HCT116 (cell line): ENCODE results near the gene FCF1. TPM values are rescaled to one million over a fixed set of nuclear protein-coding genes. Genes with fewer than 3 reads are reported as not detected.

ENCODE experiments used
- ATAC-seq: fragments of 200-7000 bp; cut with Tn5 transposase; 2 replicates; pipeline ENCODE4 v1.9.1; 2020; ENCODE audit warnings: mild to moderate bottlenecking, moderate library complexity
- BruUV-seq: library from RNA; stranded (reverse); fragments of 400-500 nt; replicated peaks from 2 replicates; lab custom pipeline; 2021; lab: Mats Ljungman, UMichigan
- CTCF ChIA-PET: fragments of 300-600 bp; sonication (Branson Sonifier 250); formaldehyde crosslinking; loops from one replicate; lab custom pipeline; 2021; ENCODE audit warnings: antibody characterized with exemption; lab: Charles Lee
- POLR2A ChIA-PET: fragments of 300-600, 350-600 bp; sonication (Branson Sonifier 250); formaldehyde crosslinking; loops from one replicate; lab custom pipeline; 2021; ENCODE audit warnings: antibody characterized with exemption; lab: Charles Lee
- RAD21 ChIA-PET, 2 experiments: fragments of 300-600 bp; sonication (Branson Sonifier 250); formaldehyde crosslinking; loops; one replicate each; lab custom pipeline; 2023; ENCODE audit warnings: low total read pairs in 2 of 2; ENCODE audit not compliant: uncharacterized antibody in 2 of 2, unreplicated experiment in 2 of 2, low non-redundant PET in 1 of 2; lab: Charles Lee
- DNase-seq: peaks from one replicate; pipeline ENCODE4 v3.0.0-alpha.2; 2010; ENCODE audit warnings: low read depth, low spot score
- H2AFZ ChIP-seq: fragments of 200-600 bp; shearing (Covaris generic), sonication (generic); 2 replicates; pipeline ENCODE4 v1.6.1; 2017; ENCODE audit warnings: low read depth, mixed run types, mixed read lengths, antibody characterized with exemption, low read length; ENCODE audit not compliant: poor library complexity, severe bottlenecking
- H3K27ac ChIP-seq: 2 replicates; pipeline ENCODE4 v1.5.1; 2012; ENCODE audit warnings: low read depth, low read length
- H3K27me3 ChIP-seq: fragments of 200-600 bp; sonication (generic); 2 replicates; pipeline ENCODE4 v1.6.1; 2016; ENCODE audit warnings: mixed run types, low read length, mixed read lengths; ENCODE audit not compliant: insufficient read depth
- H3K36me3 ChIP-seq, 2 experiments: fragments of 200-500 bp in 1 of 2; fragments of 200-600 bp in 1 of 2; sonication (Bioruptor generic) in 1 of 2; sonication (generic) in 1 of 2; 2 replicates each; pipeline versions ENCODE4 v1.5.1 to v1.6.1; 2014 to 2016; ENCODE audit warnings: low read length in 2 of 2, inconsistent platforms in 1 of 2, mixed read lengths in 1 of 2, mixed run types in 1 of 2; ENCODE audit not compliant: insufficient read depth in 2 of 2, control insufficient read depth in 1 of 2
- H3K4me1 ChIP-seq, 2 experiments: fragments of 200-600 bp in 1 of 2; sonication (generic) in 1 of 2; 2 replicates each; pipeline versions ENCODE4 v1.5.1 to v1.6.1; 2012 to 2017; ENCODE audit warnings: low read length in 2 of 2, inconsistent platforms in 1 of 2, mild to moderate bottlenecking in 1 of 2, mixed read lengths in 1 of 2, mixed run types in 1 of 2, moderate library complexity in 1 of 2; ENCODE audit not compliant: insufficient read depth in 2 of 2, control insufficient read depth in 1 of 2
- H3K4me2 ChIP-seq: fragments of 200-600 bp; sonication (generic); 2 replicates; pipeline ENCODE4 v1.6.1; 2017; ENCODE audit warnings: mixed run types, low read length, mixed read lengths
- H3K4me3 ChIP-seq, 2 experiments: fragments of 200-600 bp in 1 of 2; sonication (generic) in 1 of 2; replicated peaks in 1 of 2; 2 replicates each; pipeline ENCODE4 v1.5.1; 2011 to 2016; ENCODE audit warnings: low read length in 2 of 2, control low read depth in 1 of 2, low read depth in 1 of 2, mild to moderate bottlenecking in 1 of 2, mixed read lengths in 1 of 2, mixed run types in 1 of 2
- H3K79me2 ChIP-seq: fragments of 200-600 bp; sonication (generic); 2 replicates; pipeline ENCODE4 v1.6.1; 2017; ENCODE audit warnings: mild to moderate bottlenecking, mixed run types, low read length, moderate library complexity, mixed read lengths; ENCODE audit not compliant: insufficient read depth
- H3K9ac ChIP-seq: fragments of 200-600 bp; sonication (generic); 2 replicates; pipeline ENCODE4 v1.6.1; 2016; ENCODE audit warnings: low read length, mixed read lengths
- H3K9me2 ChIP-seq: fragments of 200-600 bp; sonication (generic), shearing (Covaris generic); 2 replicates; pipeline ENCODE4 v1.6.1; 2017; ENCODE audit warnings: mixed run types, mild to moderate bottlenecking, moderate library complexity; ENCODE audit not compliant: insufficient read depth
- H3K9me3 ChIP-seq, 2 experiments: fragments of 200-500 bp in 1 of 2; fragments of 200-600 bp in 1 of 2; sonication (Bioruptor generic) in 1 of 2; sonication (generic) in 1 of 2; 2 replicates each; pipeline ENCODE4 v1.6.1; 2014 to 2017; ENCODE audit warnings: low read length in 2 of 2, mixed read lengths in 2 of 2, inconsistent platforms in 1 of 2, low read depth in 1 of 2, mild to moderate bottlenecking in 1 of 2, mixed run types in 1 of 2, moderate library complexity in 1 of 2; ENCODE audit not compliant: control insufficient read depth in 1 of 2, insufficient read depth in 1 of 2
- H4K20me1 ChIP-seq: fragments of 200-600 bp; sonication (generic), shearing (Covaris generic); 2 replicates; pipeline ENCODE4 v1.6.1; 2017; ENCODE audit warnings: mixed run types, mild to moderate bottlenecking, moderate library complexity; ENCODE audit not compliant: insufficient read depth
- ATF3 ChIP-seq: IDR thresholded peaks from 2 replicates; pipeline ENCODE4 v1.6.1; 2012
- CBX3 ChIP-seq: IDR thresholded peaks from 2 replicates; pipeline ENCODE4 v1.6.1; 2012; ENCODE audit warnings: low read depth
- RAD21 ChIP-seq: IDR thresholded peaks from 2 replicates; pipeline ENCODE4 v1.6.1; 2012; ENCODE audit warnings: low read depth, mild to moderate bottlenecking
- SRF ChIP-seq: IDR thresholded peaks from 2 replicates; pipeline ENCODE4 v1.6.1; 2012; ENCODE audit warnings: low read depth
- TCF7L2 ChIP-seq: IDR thresholded peaks from 2 replicates; pipeline ENCODE4 v1.7.0; 2011; ENCODE audit warnings: borderline replicate concordance, inconsistent platforms; ENCODE audit not compliant: insufficient read depth, insufficient read length; ENCODE audit errors: extremely low read depth
- intact Hi-C: fragments of 100-400 bp; cut with micrococcal nuclease; formaldehyde crosslinking; loops from 2 replicates; pipeline ENCODE4 v1.10.0; 2022
- total RNA-seq: library from RNA; stranded (reverse); gene quantifications from one replicate; pipeline ENCODE4 v1.2.1, GENCODE V29; 2021; ENCODE audit not compliant: unreplicated experiment

FCF1 gene
- total RNA-seq, 1 experiment from 2014 or later, result 69.0 TPM

- no TSS peak for BruUV-seq
- peak overlapping the region; percentile 36 for H3K27ac ChIP-seq
- ChIA-PET RAD21 (no interaction called here), CTCF (no interaction called here), POLR2A (no interaction called here)
- TF ChIP-seq SRF (no peak), RAD21 (0 out of 2 replicates have a peak, but pooled peaks have one; percentile 0), CBX3 (no peak)
- intact Hi-C loops, result loop anchor here (5.0 kb wide), 1 partner anchor 96 kb away; no protein-coding TSS in a partner anchor
- DNase-seq, result no peak
- no peaks in the 10 kb centered on the region for H3K9me2 ChIP-seq
- H3K4me3 ChIP-seq, result peak overlapping the region; percentile 74 to 94
- H3K4me2 ChIP-seq, result peak overlapping the region; percentile 89
- no peaks in the 10 kb centered on the region for H3K27me3 ChIP-seq
- no peak overlapping the region for H2AFZ ChIP-seq
- H3K36me3 ChIP-seq, result peaks cover 0 to 28% of the 10 kb centered on the region in 2 experiments; a peak in 3 of 4 replicates
- peaks cover 5 to 14% of the 10 kb centered on the region in 2 experiments; a peak in 3 of 4 replicates for H3K4me1 ChIP-seq
- H3K9me3 ChIP-seq, result no peaks in the 10 kb centered on the region
- 0 out of 2 replicates have a peak, but pooled peaks have one; percentile 7 for ATAC-seq
- H3K79me2 ChIP-seq, result peaks cover 62% of the 10 kb centered on the region
- H4K20me1 ChIP-seq, result no peaks in the 10 kb centered on the region
- H3K9ac ChIP-seq, result peak overlapping the region; percentile 86
These were observed 421 bp downstream of the FCF1 start for GRCh38 chr14:74713395-74713735.

- no peak overlapping the region for H3K27ac ChIP-seq
- no peaks in the 10 kb centered on the region for H3K9me3 ChIP-seq
- H3K79me2 ChIP-seq, result no peaks in the 10 kb centered on the region
- H2AFZ ChIP-seq, result no peak overlapping the region
- no peaks in the 10 kb centered on the region for H3K9me2 ChIP-seq
- intact Hi-C loops, result no loop called here
- DNase-seq (no peak), ATAC-seq (no peak)
- no TSS peak for BruUV-seq
- TF ChIP-seq RAD21 (no peak), TCF7L2 (no peak), ATF3 (no peak)
- no peaks in the 10 kb centered on the region for H3K4me1 ChIP-seq
- H3K36me3 ChIP-seq, result peaks cover 12 to 35% of the 10 kb centered on the region in 2 experiments; a peak in 3 of 4 replicates
- H3K9ac ChIP-seq, result no peak overlapping the region
- ChIA-PET CTCF (interaction anchor here (0.7 kb wide), 1 partner anchor 583 kb away, joined by 4 read pairs; no protein-coding TSS in a partner anchor), RAD21 (no interaction called here), POLR2A (no interaction called here)
- H3K27me3 ChIP-seq, result no peaks in the 10 kb centered on the region
- H3K4me2 ChIP-seq, result no peak overlapping the region
- H4K20me1 ChIP-seq, result no peaks in the 10 kb centered on the region
- no peak overlapping the region for H3K4me3 ChIP-seq
These were observed 7.6 kb downstream of the FCF1 start for GRCh38 chr14:74720526-74720925.
